ENCODE results near the gene AK2. TPM values are rescaled to one million over a fixed set of nuclear protein-coding genes. Genes with fewer than 3 reads are reported as not detected.
A peak's percentile ranks its signal among the peaks of the same experiment; 100 is the strongest.

The AK2 gene
- total RNA-seq (2013): 122 TPM
- polyA plus RNA-seq (100 to 1,000 TPM in 2 of 3 donors, 10 to 100 TPM in 1; 68.8 to 180 (median 162) TPM), polyA minus RNA-seq (38.9 and 81.3 TPM in 2 replicates), total RNA-seq (22.6 to 139 (median 95.7) reads per million in 11 experiments)

GRCh38 chr1:33036526-33037503 lies at the start of gene AK2:
Gene AK2 (minus strand): TSS chr1:33036883. CDS start chr1:33036828, 55 bp downstream.
- H2AFZ ChIP-seq (ENCODE audit: insufficient read depth, low read depth, low read length, poor library complexity, severe bottlenecking): no peak within 1 kb of the TSS
- no peak for TF ChIP-seq CTCF (IDR thresholded peaks at IDR 0.05)
- intact Hi-C loops (cut with micrococcal nuclease): loop anchor here in 1 of 2 donors (2.0 to 5.0 kb wide), 2 partner anchors 14 to 75 kb away; partner anchors contain the start of gene RNF19B
- peak; percentile 95 to 97 (median 96) for DNase-seq
- H3K9me3 ChIP-seq (replicated peaks in 1 of 2; ENCODE audit: control insufficient read depth in 1 of 2, insufficient read depth in 1 of 2, low read length in 2 of 2): no peaks in the 10 kb centered on the region
- peaks cover 23% of the 10 kb centered on the region for H4K20me1 ChIP-seq (ENCODE audit: insufficient read depth, low read length)
- Mint-ChIP-seq H3K9me3 (peaks cover 0 to 2% (median 0%) of the 10 kb centered on the region in 7 donors), H3K4me1 (peaks cover 75% of the 10 kb centered on the region), H3K27me3 (ENCODE audit: low read depth in 3 of 3) (peaks cover 0 to 2% (median 0%) of the 10 kb centered on the region in 3 donors), H3K36me3 (peaks cover 2 to 12% of the 10 kb centered on the region in 2 donors), H3K27ac (peak within 1 kb of the TSS; percentile 93 to 96 (median 95)), H3K4me3 (peak within 1 kb of the TSS; percentile 93 to 96)
- H3K27ac ChIP-seq (ENCODE audit: low read depth in 1 of 2, low read length in 2 of 2): peak within 1 kb of the TSS; percentile 84 to 91
- WGBS (ENCODE audit: insufficient coverage): 0% methylated on average over 48 of the region's 59 CpGs
- peak within 1 kb of the TSS; percentile 66 for H3K4me2 ChIP-seq (replicated peaks; ENCODE audit: extremely low read depth, low read length, poor library complexity, severe bottlenecking)
- peaks cover 0 to 3% of the 10 kb centered on the region in 2 donors for H3K36me3 ChIP-seq (replicated peaks in 1 of 2; ENCODE audit: control insufficient read depth in 1 of 2, insufficient read depth in 2 of 2, low read length in 2 of 2)
- H3K4me3 ChIP-seq (replicated peaks in 1 of 3; ENCODE audit: low read depth in 2 of 3, low read length in 3 of 3): peak within 1 kb of the TSS; percentile 47 to 76 (median 72)
- no peaks in the 10 kb centered on the region for H3K27me3 ChIP-seq (ENCODE audit: control insufficient read depth in 2 of 2, insufficient read depth in 2 of 2, low read length in 2 of 2)
- peak within 1 kb of the TSS; percentile 87 for H3K9ac ChIP-seq (ENCODE audit: insufficient read depth, low read length, poor library complexity, severe bottlenecking)
- peaks cover 71 to 78% of the 10 kb centered on the region in 2 donors for H3K4me1 ChIP-seq (ENCODE audit: control insufficient read depth in 1 of 2, insufficient read depth in 2 of 2, low read length in 2 of 2)
- peaks cover 48% of the 10 kb centered on the region for H3K79me2 ChIP-seq (ENCODE audit: insufficient read depth, low read length)

GRCh38 chr1:33086384-33086850 lies 49.7 kb upstream of the AK2 start:
- H3K4me3 ChIP-seq (replicated peaks in 1 of 3; ENCODE audit: low read depth in 2 of 3, low read length in 3 of 3): peak overlapping the region in 1 of 3 experiments; percentile 22
- H3K4me1 Mint-ChIP-seq: peaks cover 29% of the 10 kb centered on the region
- no peak overlapping the region for H3K9ac ChIP-seq (ENCODE audit: insufficient read depth, low read length, poor library complexity, severe bottlenecking)
- no peak overlapping the region for H3K27ac ChIP-seq (ENCODE audit: low read depth in 1 of 2, low read length in 2 of 2)
- H3K36me3 Mint-ChIP-seq: no peaks in the 10 kb centered on the region
- peak overlapping the region; percentile 39 to 66 for H3K4me3 Mint-ChIP-seq
- TF ChIP-seq CTCF (IDR thresholded peaks at IDR 0.05): peak; percentile 82
- peaks cover 15 to 22% of the 10 kb centered on the region in 2 donors for H3K27me3 ChIP-seq (ENCODE audit: control insufficient read depth in 2 of 2, insufficient read depth in 2 of 2, low read length in 2 of 2)
- H4K20me1 ChIP-seq (ENCODE audit: insufficient read depth, low read length): no peaks in the 10 kb centered on the region
- no peaks in the 10 kb centered on the region for H3K36me3 ChIP-seq (replicated peaks in 1 of 2; ENCODE audit: control insufficient read depth in 1 of 2, insufficient read depth in 2 of 2, low read length in 2 of 2)
- intact Hi-C loops (cut with micrococcal nuclease): loop anchor here (2.0 to 10.0 kb wide), 4 partner anchors 152 to 212 kb away; no protein-coding TSS in a partner anchor
- peak overlapping the region in 1 of 7 donors; percentile 74 for H3K27ac Mint-ChIP-seq
- H3K9me3 Mint-ChIP-seq: peaks cover 0 to 4% (median 0%) of the 10 kb centered on the region in 7 donors
- H3K4me1 ChIP-seq (ENCODE audit: control insufficient read depth in 1 of 2, insufficient read depth in 2 of 2, low read length in 2 of 2): peaks cover 21 to 27% of the 10 kb centered on the region in 2 donors
- no peaks in the 10 kb centered on the region for H3K79me2 ChIP-seq (ENCODE audit: insufficient read depth, low read length)
- H3K27me3 Mint-ChIP-seq (ENCODE audit: low read depth in 3 of 3): peaks cover 18 to 31% (median 19%) of the 10 kb centered on the region in 3 donors
- H3K4me2 ChIP-seq (replicated peaks; ENCODE audit: extremely low read depth, low read length, poor library complexity, severe bottlenecking): peak overlapping the region; percentile 52
- H3K9me3 ChIP-seq (replicated peaks in 1 of 2; ENCODE audit: control insufficient read depth in 1 of 2, insufficient read depth in 1 of 2, low read length in 2 of 2): no peaks in the 10 kb centered on the region
- H2AFZ ChIP-seq (ENCODE audit: insufficient read depth, low read depth, low read length, poor library complexity, severe bottlenecking): peak overlapping the region; percentile 4
- 27% methylated on average over 12 of the region's 12 CpGs for WGBS (ENCODE audit: insufficient coverage)
- peak; percentile 51 to 68 (median 67) for DNase-seq

All from CD14-positive monocyte (primary cell).